Panc1 (cell line): ENCODE data around the gene TMOD4. TPM values are rescaled to one million over a fixed set of nuclear protein-coding genes. Genes with fewer than 3 reads are reported as not detected.
"Not testable (repeated sequence)": the region's sequence is repeated elsewhere in the genome, so short reads cannot be mapped to it uniquely, and the experiment has no call there.

ENCODE experiments used
- ATAC-seq: fragments of 200-7000 bp; cut with Tn5 transposase; 2 replicates; pipeline ENCODE4 v1.9.1; 2020; ENCODE audit warnings: mild to moderate bottlenecking, moderate library complexity
- BruUV-seq: library from RNA; stranded (reverse); fragments of 400-500 nt; replicated peaks from 2 replicates; lab custom pipeline; 2021; lab: Mats Ljungman, UMichigan
- CTCF ChIA-PET: fragments of 300-600 bp; sonication (Branson Sonifier 250); formaldehyde crosslinking; loops from one replicate; lab custom pipeline; 2022; ENCODE audit warnings: antibody characterized with exemption; lab: Charles Lee
- POLR2A ChIA-PET: fragments of 300-600 bp; sonication (Branson Sonifier 250); formaldehyde crosslinking; loops from one replicate; lab custom pipeline; 2022; ENCODE audit warnings: antibody characterized with exemption; lab: Charles Lee
- DNase-seq: peaks from one replicate; pipeline ENCODE4 v3.0.0-alpha.2; 2010; ENCODE audit warnings: low read depth, low spot score
- H3K27ac ChIP-seq: 2 replicates; pipeline ENCODE4 v1.5.1; 2011; ENCODE audit warnings: mild to moderate bottlenecking, low read length, inconsistent platforms
- H3K27me3 ChIP-seq: fragments of 200-500 bp; sonication (Bioruptor generic); 2 replicates; pipeline ENCODE4 v1.6.0; 2014; ENCODE audit warnings: low read length, inconsistent platforms; ENCODE audit not compliant: control insufficient read depth, insufficient read depth
- H3K36me3 ChIP-seq: fragments of 200-500 bp; sonication (Bioruptor generic); 2 replicates; pipeline ENCODE4 v1.5.1; 2014; ENCODE audit warnings: inconsistent platforms, mild to moderate bottlenecking, low read length, moderate library complexity; ENCODE audit not compliant: control insufficient read depth, insufficient read depth
- H3K4me1 ChIP-seq: 2 replicates; pipeline ENCODE4 v1.5.1; 2011; ENCODE audit warnings: inconsistent platforms, mild to moderate bottlenecking, low read length, moderate library complexity; ENCODE audit not compliant: control insufficient read depth, insufficient read depth
- H3K4me3 ChIP-seq, 2 experiments: 2 replicates each; pipeline ENCODE4 v1.5.1; 2011 to 2012; ENCODE audit warnings: low read depth in 2 of 2, low read length in 2 of 2, mild to moderate bottlenecking in 2 of 2, inconsistent platforms in 1 of 2, moderate library complexity in 1 of 2
- H3K9me3 ChIP-seq: fragments of 200-500 bp; sonication (Bioruptor generic); 2 replicates; pipeline ENCODE4 v1.5.1; 2014; ENCODE audit warnings: low read depth, mild to moderate bottlenecking, inconsistent platforms, low read length, moderate library complexity; ENCODE audit not compliant: control insufficient read depth, insufficient read depth
- POLR2AphosphoS5 ChIP-seq: IDR thresholded peaks from 2 replicates; pipeline ENCODE4 v1.6.1; 2012; ENCODE audit warnings: mild to moderate bottlenecking, low read depth, low read length, moderate library complexity
- REST ChIP-seq, 2 experiments: IDR thresholded peaks; 2 replicates each; pipeline ENCODE4 v1.6.1; 2011 to 2012; ENCODE audit warnings: low read depth in 2 of 2, control low read depth in 1 of 2, low read length in 1 of 2, mild to moderate bottlenecking in 1 of 2, moderate library complexity in 1 of 2; ENCODE audit not compliant: insufficient read depth in 1 of 2
- SIN3A ChIP-seq: IDR thresholded peaks from 2 replicates; pipeline ENCODE4 v1.6.1; 2012; ENCODE audit warnings: low read depth, mild to moderate bottlenecking, low read length, moderate library complexity, borderline replicate concordance; ENCODE audit not compliant: insufficient read depth
- TCF7L2 ChIP-seq: IDR thresholded peaks from 2 replicates; pipeline ENCODE4 v1.6.1; 2011; ENCODE audit warnings: mild to moderate bottlenecking, low read depth, low read length, inconsistent platforms
- in situ Hi-C: cut with HindIII; loops from 2 replicates; pipeline ENCODE4 v1.10.0; 2016; ENCODE audit warnings: low sequenced_read_pairs, low pct_unique_long_range_greater_than_20kb
- intact Hi-C: fragments of 100-400 bp; cut with micrococcal nuclease; formaldehyde crosslinking; loops from one replicate; pipeline ENCODE4 v1.10.0; 2022; ENCODE audit not compliant: unreplicated experiment
- total RNA-seq: library from RNA; stranded (reverse); gene quantifications from one replicate; pipeline ENCODE4 v1.2.1, GENCODE V29; 2021; ENCODE audit not compliant: unreplicated experiment
- TF ChIP-seq, protein P1 (sequence below): fragments of 450-650 bp; IDR thresholded peaks from 2 replicates; pipeline ENCODE4 v1.5.1; 2017; ENCODE audit warnings: mild to moderate bottlenecking

TMOD4 gene
- total RNA-seq, 1 experiment from 2014 or later: 0.80 TPM

GRCh38 chr1:151192047-151192446, 16.3 kb upstream of the TMOD4 start:
- Histone ChIP-seq H3K27me3 (no peaks in the 10 kb centered on the region), H3K4me1 (peaks cover 10% of the 10 kb centered on the region), H3K27ac (no peak overlapping the region; the same call in 1 of the 2 replicates), H3K4me3 (no peak overlapping the region), H3K36me3 (no peaks in the 10 kb centered on the region; the same call in 1 of the 2 replicates), H3K9me3 (no peaks in the 10 kb centered on the region)
- TF ChIP-seq POLR2AphosphoS5: no peak
- no peak for TF ChIP-seq REST (IDR thresholded peaks at IDR 0.05; ENCODE audit: insufficient read depth in 1 of 2, low read depth in 2 of 2, low read length in 1 of 2)
- TF ChIP-seq SIN3A: no peak
- TF ChIP-seq, protein P1, sequence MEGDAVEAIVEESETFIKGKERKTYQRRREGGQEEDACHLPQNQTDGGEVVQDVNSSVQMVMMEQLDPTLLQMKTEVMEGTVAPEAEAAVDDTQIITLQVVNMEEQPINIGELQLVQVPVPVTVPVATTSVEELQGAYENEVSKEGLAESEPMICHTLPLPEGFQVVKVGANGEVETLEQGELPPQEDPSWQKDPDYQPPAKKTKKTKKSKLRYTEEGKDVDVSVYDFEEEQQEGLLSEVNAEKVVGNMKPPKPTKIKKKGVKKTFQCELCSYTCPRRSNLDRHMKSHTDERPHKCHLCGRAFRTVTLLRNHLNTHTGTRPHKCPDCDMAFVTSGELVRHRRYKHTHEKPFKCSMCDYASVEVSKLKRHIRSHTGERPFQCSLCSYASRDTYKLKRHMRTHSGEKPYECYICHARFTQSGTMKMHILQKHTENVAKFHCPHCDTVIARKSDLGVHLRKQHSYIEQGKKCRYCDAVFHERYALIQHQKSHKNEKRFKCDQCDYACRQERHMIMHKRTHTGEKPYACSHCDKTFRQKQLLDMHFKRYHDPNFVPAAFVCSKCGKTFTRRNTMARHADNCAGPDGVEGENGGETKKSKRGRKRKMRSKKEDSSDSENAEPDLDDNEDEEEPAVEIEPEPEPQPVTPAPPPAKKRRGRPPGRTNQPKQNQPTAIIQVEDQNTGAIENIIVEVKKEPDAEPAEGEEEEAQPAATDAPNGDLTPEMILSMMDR: no peak
- no peak for TF ChIP-seq TCF7L2
- no peak for DNase-seq
- in situ Hi-C loops (no loop called here), intact Hi-C loops (no loop called here)
- CTCF ChIA-PET: no interaction called here
- BruUV-seq: no TSS peak
- no peak for ATAC-seq
- POLR2A ChIA-PET: no interaction called here

DNA sequence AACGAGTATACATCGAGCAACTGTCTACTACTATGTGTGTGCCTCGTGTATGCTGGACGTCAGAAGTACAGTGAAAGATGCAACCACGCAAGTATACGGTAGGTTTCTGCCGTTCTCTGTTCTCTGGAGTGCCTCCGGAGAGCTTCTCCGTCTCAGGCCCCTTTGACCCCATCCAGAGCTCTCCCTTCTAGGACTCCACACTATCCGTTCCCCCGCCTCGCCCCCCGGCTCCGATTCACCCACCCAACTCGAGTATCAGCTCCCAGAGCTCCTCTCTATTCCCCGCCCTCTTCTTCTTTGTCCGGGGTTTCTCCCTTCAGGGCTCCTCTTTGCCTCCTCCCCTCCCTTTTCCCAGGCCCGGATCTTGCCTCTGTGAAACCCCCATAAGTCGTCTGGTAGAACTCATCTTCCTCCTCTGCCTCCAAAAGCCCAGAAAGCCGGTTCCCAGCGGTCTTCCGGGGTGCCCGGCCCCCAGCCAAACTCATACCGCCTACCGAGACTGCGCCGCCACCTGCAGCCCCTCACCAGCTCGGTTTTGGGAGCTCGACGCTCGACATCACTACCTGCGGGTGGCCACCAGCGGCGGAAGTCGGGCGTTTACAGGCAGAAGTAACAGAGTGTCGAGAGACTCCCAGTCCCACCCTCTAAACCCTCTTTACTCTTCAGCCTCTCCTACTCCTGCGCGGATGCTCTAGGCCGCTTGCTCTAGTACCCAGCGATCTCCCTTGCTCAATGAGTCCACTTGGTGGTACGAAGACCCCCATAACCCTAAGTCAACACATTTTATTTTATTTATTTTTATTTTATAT, 14.1 kb upstream of the TMOD4 start, which contains the start of gene VPS72:
Gene VPS72 (minus strand): TSS at position 561 of the 809 bp plus-strand sequence. CDS start 76 bp downstream, at position 485.
- Histone ChIP-seq H3K27me3 (no peaks in the 10 kb centered on the region), H3K4me1 (peaks cover 10% of the 10 kb centered on the region), H3K4me3 (peak within 1 kb of the TSS; percentile 73 to 80), H3K9me3 (no peaks in the 10 kb centered on the region), H3K27ac (peak within 1 kb of the TSS; percentile 92), H3K36me3 (no peaks in the 10 kb centered on the region; the same call in 1 of the 2 replicates)
- POLR2A ChIA-PET: interaction anchor here (0.6 to 1.1 kb wide), 7 partner anchors 14 to 76 kb away, joined by 3 to 6 read pairs (median 4); partner anchors contain the start of gene PSMD4
- DNase-seq (no peak), ATAC-seq (peak; percentile 96)
- no peak for TF ChIP-seq TCF7L2
- peak; percentile 97 for TF ChIP-seq POLR2AphosphoS5
- TF ChIP-seq, protein P1: no peak
- peak; percentile 92; the same call in 1 of the 2 replicates for TF ChIP-seq SIN3A
- in situ Hi-C loops (no loop called here), intact Hi-C loops (no loop called here)
- CTCF ChIA-PET: interaction anchor here (0.6 to 0.8 kb wide), 3 partner anchors 72 to 108 kb away, joined by 4 to 7 read pairs (median 5); no protein-coding TSS in a partner anchor
- BruUV-seq: no TSS peak

GRCh38 chr1:151188667-151189066, 12.9 kb upstream of the TMOD4 start:
- H3K4me1 ChIP-seq, in situ Hi-C loops, H3K36me3 ChIP-seq, ATAC-seq, H3K27me3 ChIP-seq, H3K9me3 ChIP-seq, intact Hi-C loops, DNase-seq, POLR2A ChIA-PET, H3K27ac ChIP-seq, BruUV-seq: not testable (repeated sequence)
- peak overlapping the region; percentile 73 to 80 for H3K4me3 ChIP-seq
- CTCF ChIA-PET: interaction anchor here (0.7 kb wide), 1 partner anchor 8 kb away, joined by 10 read pairs; no protein-coding TSS in a partner anchor
